GM19455 (cell line): Measurements from ENCODE around the gene AGBL4.

Experiments
- ATAC-seq: cut with Tn5 transposase; IDR thresholded peaks from one replicate; pipeline ENCODE4 v1.9.1; 2021; ENCODE audit not compliant: unreplicated experiment

AGBL4 gene

GRCh38 chr1:48851638-48852037, 1172.1 kb downstream of the AGBL4 start:
- no peak for ATAC-seq

- ATAC-seq = no peak
Observed at GRCh38 chr1:48848035-48848434, 1175.7 kb downstream of the AGBL4 start.

DNA sequence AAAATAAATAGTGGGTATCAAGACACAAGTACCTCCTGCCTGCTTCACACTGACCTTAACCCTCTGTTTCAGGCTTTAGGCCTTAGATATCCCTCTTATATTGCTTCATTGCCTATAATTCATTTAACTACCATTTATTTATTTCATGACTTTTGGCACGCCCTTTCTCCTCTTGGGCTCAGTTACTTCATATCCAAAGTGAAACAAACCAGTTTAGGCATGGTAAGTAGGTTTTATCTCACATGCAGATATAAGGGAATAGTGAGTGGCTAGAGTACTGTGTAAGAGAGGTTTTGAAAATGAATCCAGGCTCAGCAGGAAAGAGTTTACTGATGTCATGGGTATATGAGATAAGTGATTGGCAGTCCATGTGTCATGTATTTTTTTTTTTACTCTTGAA, 1177.3 kb downstream of the AGBL4 start:
- no peak for ATAC-seq

DNA sequence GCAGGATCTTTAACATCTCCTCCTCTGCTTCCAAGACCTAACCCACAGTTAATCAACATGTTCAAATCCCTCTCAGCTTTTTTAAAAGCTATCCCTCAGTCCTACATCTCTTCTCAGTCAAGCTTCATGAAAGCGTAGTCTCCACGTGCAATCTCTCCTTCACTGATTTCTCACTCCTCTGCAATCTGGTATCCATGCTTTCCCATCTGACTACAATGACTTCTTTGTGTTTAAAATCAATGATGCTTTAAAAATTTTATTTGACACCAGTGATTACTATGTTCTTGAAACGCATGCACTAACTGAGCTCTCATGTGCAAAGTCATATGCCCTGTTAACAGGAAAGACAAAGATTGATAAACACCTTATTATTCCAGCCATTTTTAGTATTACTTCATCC, 1179.6 kb downstream of the AGBL4 start:
- ATAC-seq = no peak

DNA sequence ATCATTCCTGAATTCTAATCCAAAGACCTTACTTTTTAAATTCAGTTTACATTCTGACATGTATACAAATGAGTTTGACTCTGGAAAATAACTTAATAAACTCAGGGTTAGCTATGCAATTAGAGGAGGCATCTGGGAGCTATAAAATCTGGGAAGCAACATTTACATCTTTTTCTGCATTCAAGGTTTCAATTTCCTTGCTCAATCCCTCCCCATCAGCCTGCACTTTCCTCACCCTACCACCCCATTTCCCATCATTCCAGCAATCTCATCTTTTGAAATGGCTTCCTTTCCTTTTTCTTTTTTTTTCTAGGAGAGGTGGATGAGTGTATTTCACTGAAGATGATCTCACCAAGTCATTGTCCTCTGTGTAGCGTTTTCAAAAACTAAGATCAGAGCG, 1181.8 kb downstream of the AGBL4 start:
- no peak for ATAC-seq

DNA sequence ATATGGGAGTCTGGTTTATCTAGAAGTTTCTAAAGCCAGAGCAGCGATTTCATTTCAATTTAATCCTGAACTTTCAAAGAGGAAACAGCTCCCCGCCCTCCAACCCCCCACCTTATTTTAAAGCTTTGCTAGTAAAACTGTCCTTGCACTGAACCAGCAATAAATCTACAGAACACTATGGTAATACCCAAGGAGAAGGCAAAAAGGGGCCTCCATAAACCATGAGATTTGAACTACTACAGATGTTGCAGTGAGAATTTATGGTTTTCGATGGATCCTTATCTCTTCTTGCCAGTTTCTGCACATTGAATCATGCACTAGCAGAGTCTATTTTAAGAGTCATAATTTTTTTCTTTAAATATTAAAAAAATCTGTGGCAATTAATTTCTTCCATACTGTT, 1182.3 kb downstream of the AGBL4 start:
- no peak for ATAC-seq

- ATAC-seq = no peak
Observed at GRCh38 chr1:48831120-48831978, 1192.4 kb downstream of the AGBL4 start.

GRCh38 chr1:48830715-48831114, 1193.0 kb downstream of the AGBL4 start:
- ATAC-seq = no peak

GRCh38 chr1:48829446-48829845, 1194.3 kb downstream of the AGBL4 start:
- ATAC-seq = no peak

DNA sequence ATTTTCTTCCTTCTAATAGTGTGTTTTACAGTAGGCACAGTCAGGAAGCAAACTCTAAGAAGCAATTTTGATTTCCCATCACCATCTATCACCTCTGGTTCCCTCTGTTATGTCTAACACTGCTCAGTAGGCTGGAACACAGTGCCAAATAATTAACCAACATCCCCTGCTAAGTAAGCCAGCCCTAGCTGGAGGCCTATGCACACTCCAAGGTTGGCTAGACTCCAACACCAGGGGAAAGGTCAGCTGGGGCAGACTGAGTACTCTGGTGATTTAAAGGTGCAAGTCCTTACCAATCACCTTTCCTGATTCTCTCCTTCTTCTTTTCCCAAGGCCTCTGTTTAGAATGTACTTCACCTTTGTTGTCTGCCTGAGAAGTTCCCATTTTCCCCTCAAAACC, 1200.6 kb downstream of the AGBL4 start:
- ATAC-seq = no peak

DNA sequence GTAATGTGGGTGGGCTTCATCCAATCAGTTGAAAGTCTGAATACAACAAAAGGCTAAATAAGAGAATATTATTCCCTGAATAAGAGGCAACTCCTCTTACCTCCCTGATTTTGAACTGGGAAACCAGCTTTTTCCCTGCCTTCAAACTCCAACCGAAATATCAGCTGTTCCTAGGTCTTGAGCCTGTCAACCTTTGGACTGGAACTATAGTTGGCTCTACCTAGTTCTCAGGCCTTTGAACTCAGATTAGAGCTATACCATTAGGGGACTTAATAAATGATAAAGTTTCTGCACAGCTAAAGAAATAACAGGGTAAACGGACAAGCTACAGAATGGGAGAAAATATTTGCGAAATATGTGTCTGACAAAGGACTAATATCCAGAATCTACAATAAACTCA, 1203.3 kb downstream of the AGBL4 start:
- ATAC-seq = no peak

DNA sequence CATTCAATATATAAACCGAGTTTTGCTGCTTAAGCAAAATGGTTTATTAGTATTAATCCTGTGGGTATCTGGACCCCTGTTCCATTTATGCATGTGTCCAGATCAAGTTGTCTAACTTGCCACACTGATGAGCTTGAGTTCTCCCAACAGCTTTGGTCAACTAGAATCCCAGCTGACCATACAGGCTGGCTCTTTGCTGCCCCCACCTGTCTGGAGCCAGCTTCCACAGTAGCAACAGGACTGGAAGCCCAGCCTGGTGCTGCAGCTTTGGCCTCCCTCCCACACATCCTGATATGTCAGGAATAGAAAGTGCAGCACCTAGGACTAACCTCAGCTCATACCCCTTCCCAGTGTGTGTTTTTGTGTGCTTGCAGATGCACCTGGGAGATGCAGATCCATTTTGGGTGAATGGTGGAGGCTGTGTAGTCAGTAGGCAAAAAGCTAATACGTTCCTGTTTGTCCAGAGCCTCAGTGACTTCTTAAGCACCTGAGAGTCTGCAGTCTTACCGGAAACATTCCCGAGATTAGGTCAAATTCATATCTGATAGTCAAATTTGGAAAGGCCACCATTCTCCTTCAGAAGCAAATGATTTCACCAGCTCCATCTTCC, 1206.1 kb downstream of the AGBL4 start:
- no peak for ATAC-seq

- ATAC-seq = no peak
Observed at GRCh38 chr1:48810740-48811139, 1213.0 kb downstream of the AGBL4 start.

DNA sequence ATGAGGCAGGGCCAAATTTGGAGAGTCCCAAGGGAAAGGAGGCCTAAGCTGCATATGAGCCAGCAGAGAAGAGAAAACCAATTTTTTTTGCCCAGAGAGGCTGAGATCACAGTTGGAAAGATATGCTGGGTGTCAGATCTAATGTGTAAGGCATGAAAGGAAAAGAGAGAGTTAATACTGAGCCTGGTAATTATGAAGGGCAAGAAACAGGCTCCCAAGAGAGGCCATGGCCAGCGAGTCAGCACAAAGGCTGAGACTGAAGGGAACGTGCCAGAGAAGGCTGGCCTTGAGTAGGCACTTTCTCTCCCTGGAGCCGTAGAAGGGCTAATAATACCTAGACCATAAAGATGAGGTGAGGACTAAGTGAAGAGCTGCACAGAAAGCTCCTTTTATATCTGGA, 1215.3 kb downstream of the AGBL4 start:
- no peak for ATAC-seq

GRCh38 chr1:48807554-48808260, 1216.0 kb downstream of the AGBL4 start:
- ATAC-seq = no peak

- ATAC-seq = no peak
Observed at GRCh38 chr1:48803474-48803873, 1220.3 kb downstream of the AGBL4 start.

DNA sequence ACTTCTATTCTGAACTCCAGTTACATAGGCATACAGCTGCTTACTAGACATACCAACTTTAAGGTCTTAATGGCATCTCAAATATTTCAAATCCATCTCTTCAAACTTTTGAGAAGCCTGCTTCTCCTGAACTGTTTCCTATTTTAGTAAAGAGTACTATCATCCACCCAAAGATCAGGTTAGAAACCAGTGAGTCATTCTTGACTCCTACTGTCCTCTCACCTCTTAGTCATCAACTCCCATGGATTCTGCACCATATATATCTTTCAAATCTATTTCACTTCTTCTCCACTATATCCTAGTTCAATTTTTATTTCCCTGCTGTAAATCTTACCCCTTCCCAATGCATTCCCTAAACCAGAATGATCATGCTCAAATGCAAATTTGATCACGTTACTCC, 1228.9 kb downstream of the AGBL4 start:
- no peak for ATAC-seq

DNA sequence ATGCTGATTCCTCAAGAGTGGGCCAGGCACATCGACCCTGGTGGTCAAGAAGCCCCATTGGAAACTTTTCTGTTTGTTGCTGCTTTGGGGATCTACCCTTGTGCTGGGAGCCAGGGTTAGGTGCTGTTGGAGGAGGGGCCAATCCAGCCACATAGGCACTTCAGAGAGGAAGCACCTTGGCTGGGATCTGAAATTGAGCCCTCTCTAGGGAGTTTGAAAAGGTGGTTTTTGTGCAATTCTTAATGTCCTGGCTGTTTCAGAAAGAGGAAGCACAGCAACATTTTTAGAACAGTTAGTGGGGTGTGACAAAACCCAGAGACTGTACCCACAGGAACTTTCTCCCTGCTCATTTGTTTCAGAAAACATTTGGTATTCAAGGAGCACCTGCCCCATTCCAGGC, 1229.9 kb downstream of the AGBL4 start:
- no peak for ATAC-seq

- ATAC-seq = no peak
Observed at GRCh38 chr1:48792961-48793360, 1230.8 kb downstream of the AGBL4 start.

DNA sequence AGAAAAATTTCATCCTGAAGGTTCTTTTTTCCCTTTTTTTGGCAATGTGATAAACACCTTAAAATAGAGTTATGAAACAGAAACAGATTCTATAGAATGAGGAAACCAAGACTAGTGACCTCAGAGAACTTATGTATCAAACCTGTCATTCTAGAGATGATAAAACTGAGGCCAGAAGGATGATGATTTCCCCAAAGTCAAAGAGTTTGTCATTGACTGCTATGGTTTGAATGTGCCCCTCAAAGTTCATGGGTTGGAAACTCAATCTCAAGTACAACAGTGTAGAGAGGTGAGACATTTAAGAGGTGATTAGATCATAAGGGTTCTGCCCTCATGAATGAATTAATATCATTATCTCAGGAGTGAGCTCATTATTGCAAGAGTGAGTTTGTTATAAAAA, 1233.4 kb downstream of the AGBL4 start:
- ATAC-seq = no peak

GRCh38 chr1:48789903-48790302, 1233.9 kb downstream of the AGBL4 start:
- no peak for ATAC-seq

- ATAC-seq = no peak
Observed at GRCh38 chr1:48785869-48786268, 1237.9 kb downstream of the AGBL4 start.
